HEK293 (cell line): Measurements from ENCODE around the gene CA5A.

Experiments
- YY1 ChIP-seq: fragments of 450-650 bp; formaldehyde crosslinking; IDR thresholded peaks from 2 replicates; pipeline ENCODE4 v1.5.1; 2018; ENCODE audit warnings: missing biosample characterization, missing genetic modification characterization
- ZBTB7A ChIP-seq: fragments of 450-650 bp; formaldehyde crosslinking; IDR thresholded peaks from 2 replicates; pipeline ENCODE4 v1.5.1; 2016; ENCODE audit warnings: low read depth, missing biosample characterization, missing genetic modification characterization
- ZEB2 ChIP-seq: fragments of 450-650 bp; formaldehyde crosslinking; IDR thresholded peaks from 2 replicates; pipeline ENCODE4 v1.5.1; 2016; ENCODE audit warnings: missing biosample characterization, missing genetic modification characterization
- ZFP41 ChIP-seq: fragments of 450-650 bp; formaldehyde crosslinking; IDR thresholded peaks from 2 replicates; pipeline ENCODE4 v1.5.1; 2016; ENCODE audit warnings: missing biosample characterization, missing genetic modification characterization, borderline replicate concordance
- TF ChIP-seq, protein P1 (sequence below): fragments of 450-650 bp; formaldehyde crosslinking; IDR thresholded peaks from 2 replicates; pipeline ENCODE4 v1.5.1; 2016; ENCODE audit warnings: missing biosample characterization, missing genetic modification characterization
- TF ChIP-seq, protein P2 (sequence below): fragments of 450-650 bp; formaldehyde crosslinking; IDR thresholded peaks from 2 replicates; pipeline ENCODE4 v1.5.1; 2017; ENCODE audit warnings: missing biosample characterization, missing genetic modification characterization

DNA sequence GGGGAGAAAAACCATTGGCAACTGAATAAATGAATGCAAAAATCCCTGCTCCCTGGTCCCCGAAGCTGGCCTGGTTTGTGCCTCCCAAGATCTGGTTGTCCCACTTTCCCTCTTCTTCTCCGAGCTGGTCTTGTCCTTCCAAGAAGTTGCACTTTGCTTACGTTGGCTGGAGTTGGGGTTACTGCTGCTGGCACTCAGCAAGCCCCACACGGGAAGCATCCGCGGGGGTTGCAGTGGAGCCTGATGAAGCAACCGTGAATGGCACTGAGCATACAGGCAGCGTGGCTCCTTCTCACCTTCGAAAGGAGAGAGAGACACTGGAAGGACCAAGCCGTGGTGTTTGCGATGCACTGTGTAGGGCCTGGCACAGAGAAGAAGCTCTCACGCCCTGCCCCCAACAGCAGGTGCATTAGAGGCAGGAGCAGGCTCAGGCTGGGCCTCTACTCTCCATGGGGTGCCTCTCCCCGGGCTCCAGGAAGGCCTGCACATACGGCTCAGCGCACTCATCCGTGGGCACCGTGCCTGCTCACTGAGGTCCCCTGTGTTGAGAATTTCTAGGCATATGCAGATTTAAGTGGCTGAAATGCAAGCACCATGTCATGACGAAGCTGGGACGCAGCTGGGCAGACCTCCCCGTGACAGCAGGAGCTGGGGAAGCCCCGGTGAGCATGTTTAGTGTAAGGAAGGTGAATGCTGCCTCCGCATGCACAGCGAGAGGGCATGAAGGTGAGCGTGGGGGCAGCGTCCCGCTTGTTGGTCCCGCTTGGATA is 12.1 kb downstream of the CA5A start:
- TF ChIP-seq ZBTB7A: no peak
- no peak for TF ChIP-seq ZFP41 (tag by site-specific recombination)
- TF ChIP-seq YY1: no peak
- TF ChIP-seq, protein P1, sequence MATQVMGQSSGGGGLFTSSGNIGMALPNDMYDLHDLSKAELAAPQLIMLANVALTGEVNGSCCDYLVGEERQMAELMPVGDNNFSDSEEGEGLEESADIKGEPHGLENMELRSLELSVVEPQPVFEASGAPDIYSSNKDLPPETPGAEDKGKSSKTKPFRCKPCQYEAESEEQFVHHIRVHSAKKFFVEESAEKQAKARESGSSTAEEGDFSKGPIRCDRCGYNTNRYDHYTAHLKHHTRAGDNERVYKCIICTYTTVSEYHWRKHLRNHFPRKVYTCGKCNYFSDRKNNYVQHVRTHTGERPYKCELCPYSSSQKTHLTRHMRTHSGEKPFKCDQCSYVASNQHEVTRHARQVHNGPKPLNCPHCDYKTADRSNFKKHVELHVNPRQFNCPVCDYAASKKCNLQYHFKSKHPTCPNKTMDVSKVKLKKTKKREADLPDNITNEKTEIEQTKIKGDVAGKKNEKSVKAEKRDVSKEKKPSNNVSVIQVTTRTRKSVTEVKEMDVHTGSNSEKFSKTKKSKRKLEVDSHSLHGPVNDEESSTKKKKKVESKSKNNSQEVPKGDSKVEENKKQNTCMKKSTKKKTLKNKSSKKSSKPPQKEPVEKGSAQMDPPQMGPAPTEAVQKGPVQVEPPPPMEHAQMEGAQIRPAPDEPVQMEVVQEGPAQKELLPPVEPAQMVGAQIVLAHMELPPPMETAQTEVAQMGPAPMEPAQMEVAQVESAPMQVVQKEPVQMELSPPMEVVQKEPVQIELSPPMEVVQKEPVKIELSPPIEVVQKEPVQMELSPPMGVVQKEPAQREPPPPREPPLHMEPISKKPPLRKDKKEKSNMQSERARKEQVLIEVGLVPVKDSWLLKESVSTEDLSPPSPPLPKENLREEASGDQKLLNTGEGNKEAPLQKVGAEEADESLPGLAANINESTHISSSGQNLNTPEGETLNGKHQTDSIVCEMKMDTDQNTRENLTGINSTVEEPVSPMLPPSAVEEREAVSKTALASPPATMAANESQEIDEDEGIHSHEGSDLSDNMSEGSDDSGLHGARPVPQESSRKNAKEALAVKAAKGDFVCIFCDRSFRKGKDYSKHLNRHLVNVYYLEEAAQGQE (tag by site-specific recombination): no peak
- TF ChIP-seq, protein P2, sequence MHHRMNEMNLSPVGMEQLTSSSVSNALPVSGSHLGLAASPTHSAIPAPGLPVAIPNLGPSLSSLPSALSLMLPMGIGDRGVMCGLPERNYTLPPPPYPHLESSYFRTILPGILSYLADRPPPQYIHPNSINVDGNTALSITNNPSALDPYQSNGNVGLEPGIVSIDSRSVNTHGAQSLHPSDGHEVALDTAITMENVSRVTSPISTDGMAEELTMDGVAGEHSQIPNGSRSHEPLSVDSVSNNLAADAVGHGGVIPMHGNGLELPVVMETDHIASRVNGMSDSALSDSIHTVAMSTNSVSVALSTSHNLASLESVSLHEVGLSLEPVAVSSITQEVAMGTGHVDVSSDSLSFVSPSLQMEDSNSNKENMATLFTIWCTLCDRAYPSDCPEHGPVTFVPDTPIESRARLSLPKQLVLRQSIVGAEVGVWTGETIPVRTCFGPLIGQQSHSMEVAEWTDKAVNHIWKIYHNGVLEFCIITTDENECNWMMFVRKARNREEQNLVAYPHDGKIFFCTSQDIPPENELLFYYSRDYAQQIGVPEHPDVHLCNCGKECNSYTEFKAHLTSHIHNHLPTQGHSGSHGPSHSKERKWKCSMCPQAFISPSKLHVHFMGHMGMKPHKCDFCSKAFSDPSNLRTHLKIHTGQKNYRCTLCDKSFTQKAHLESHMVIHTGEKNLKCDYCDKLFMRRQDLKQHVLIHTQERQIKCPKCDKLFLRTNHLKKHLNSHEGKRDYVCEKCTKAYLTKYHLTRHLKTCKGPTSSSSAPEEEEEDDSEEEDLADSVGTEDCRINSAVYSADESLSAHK: no peak
- TF ChIP-seq ZEB2: no peak
